DND-41 (cell line): ENCODE data around the gene UBE2E1.

Experiments
- ATAC-seq: fragments of 200-7000 bp; cut with Tn5 transposase; 3 replicates; pipeline ENCODE4 v1.9.1; 2021; ENCODE audit warnings: low read depth; ENCODE audit not compliant: insufficient read depth
- DNase-seq: peaks from one replicate; pipeline ENCODE4 v3.0.0-alpha.2; 2020
- H2AFZ ChIP-seq: 2 replicates; pipeline ENCODE4 v1.6.0; 2012; ENCODE audit warnings: low read depth, low read length
- H3K27ac ChIP-seq: 2 replicates; pipeline ENCODE4 v1.5.1; 2012; ENCODE audit warnings: low read length, inconsistent platforms
- H3K27me3 ChIP-seq: fragments of 200-600 bp; sonication (generic); 2 replicates; pipeline ENCODE4 v1.6.0; 2012; ENCODE audit warnings: low read length, mild to moderate bottlenecking, inconsistent platforms; ENCODE audit not compliant: insufficient read depth, poor library complexity
- H3K36me3 ChIP-seq: 2 replicates; pipeline ENCODE4 v1.5.1; 2012; ENCODE audit warnings: low read length, inconsistent platforms; ENCODE audit not compliant: insufficient read depth
- H3K4me1 ChIP-seq: 2 replicates; pipeline ENCODE4 v1.5.1; 2012; ENCODE audit warnings: mild to moderate bottlenecking, low read length; ENCODE audit not compliant: insufficient read depth
- H3K4me2 ChIP-seq: 2 replicates; pipeline ENCODE4 v1.6.0; 2012; ENCODE audit warnings: mild to moderate bottlenecking, moderate library complexity, low read length, inconsistent platforms; ENCODE audit not compliant: insufficient read depth
- H3K4me3 ChIP-seq, 2 experiments: fragments of 200-600 bp in 1 of 2; shearing (Covaris generic) in 1 of 2; 2 replicates each; pipeline ENCODE4 v1.5.1; 2012 to 2016; ENCODE audit warnings: inconsistent platforms in 2 of 2, low read length in 2 of 2, mild to moderate bottlenecking in 2 of 2, low read depth in 1 of 2, moderate library complexity in 1 of 2
- H3K79me2 ChIP-seq: 2 replicates; pipeline ENCODE4 v1.6.0; 2012; ENCODE audit warnings: low read length, inconsistent platforms; ENCODE audit not compliant: insufficient read depth
- H3K9ac ChIP-seq: 2 replicates; pipeline ENCODE4 v1.6.0; 2012; ENCODE audit warnings: low read depth, mild to moderate bottlenecking, inconsistent platforms, low read length, moderate library complexity
- H3K9me3 ChIP-seq: 2 replicates; pipeline ENCODE4 v1.5.1; 2012; ENCODE audit warnings: low read length, moderate library complexity, mild to moderate bottlenecking, inconsistent platforms; ENCODE audit not compliant: insufficient read depth, severe bottlenecking
- H4K20me1 ChIP-seq: 2 replicates; pipeline ENCODE4 v1.6.0; 2012; ENCODE audit warnings: low read length; ENCODE audit not compliant: insufficient read depth
- CTCF ChIP-seq: IDR thresholded peaks from 2 replicates; pipeline ENCODE4 v1.5.1; 2012; ENCODE audit warnings: borderline replicate concordance, low read length, moderate library complexity, mild to moderate bottlenecking; ENCODE audit not compliant: poor library complexity, severe bottlenecking; ENCODE audit errors: extremely low read depth
- EZH2 ChIP-seq: IDR thresholded peaks from 3 replicates; pipeline ENCODE4 v1.6.1; 2012; ENCODE audit warnings: borderline replicate concordance, low read depth, mild to moderate bottlenecking, moderate library complexity, low read length, inconsistent platforms; ENCODE audit not compliant: severe bottlenecking

Gene UBE2E1

GRCh38 chr3:23830869-23831484, 25.2 kb downstream of the UBE2E1 start:
- Histone ChIP-seq H3K36me3 (no peaks in the 10 kb centered on the region), H3K79me2 (peaks cover 57% of the 10 kb centered on the region; the same call in 1 of the 2 replicates), H4K20me1 (peaks cover 31% of the 10 kb centered on the region), H3K4me2 (no peak overlapping the region), H2AFZ (no peak overlapping the region), H3K4me1 (no peaks in the 10 kb centered on the region), H3K9me3 (no peaks in the 10 kb centered on the region), H3K4me3 (no peak overlapping the region), H3K27me3 (no peaks in the 10 kb centered on the region), H3K9ac (no peak overlapping the region), H3K27ac (no peak overlapping the region)
- no peak for ATAC-seq
- no peak for TF ChIP-seq CTCF
- no peak for TF ChIP-seq EZH2
- DNase-seq: no peak

GRCh38 chr3:23831517-23832394, 26.0 kb downstream of the UBE2E1 start:
- no peaks in the 10 kb centered on the region for H3K36me3 ChIP-seq
- peaks cover 31% of the 10 kb centered on the region for H4K20me1 ChIP-seq
- no peak overlapping the region for H3K27ac ChIP-seq
- ATAC-seq (no peak), DNase-seq (no peak)
- H2AFZ ChIP-seq: no peak overlapping the region
- H3K9me3 ChIP-seq: no peaks in the 10 kb centered on the region
- no peak overlapping the region for H3K4me3 ChIP-seq
- H3K27me3 ChIP-seq: no peaks in the 10 kb centered on the region
- no peak overlapping the region for H3K9ac ChIP-seq
- no peaks in the 10 kb centered on the region for H3K4me1 ChIP-seq
- H3K4me2 ChIP-seq: no peak overlapping the region
- TF ChIP-seq CTCF: no peak
- TF ChIP-seq EZH2: no peak
- peaks cover 49% of the 10 kb centered on the region; the same call in 1 of the 2 replicates for H3K79me2 ChIP-seq

- peaks cover 46% of the 10 kb centered on the region; the same call in 1 of the 2 replicates for H3K79me2 ChIP-seq
These were observed 26.8 kb downstream of the UBE2E1 start for GRCh38 chr3:23832523-23832922.

More at GRCh38 chr3:23832523-23832922, 26.8 kb downstream of the UBE2E1 start:
- DNase-seq (no peak), ATAC-seq (no peak)
- Histone ChIP-seq H3K9me3 (no peaks in the 10 kb centered on the region), H3K9ac (no peak overlapping the region), H3K27me3 (no peaks in the 10 kb centered on the region), H3K4me3 (no peak overlapping the region), H2AFZ (no peak overlapping the region), H3K36me3 (no peaks in the 10 kb centered on the region), H4K20me1 (peaks cover 33% of the 10 kb centered on the region), H3K4me2 (no peak overlapping the region), H3K4me1 (no peaks in the 10 kb centered on the region), H3K27ac (no peak overlapping the region)
- no peak for TF ChIP-seq EZH2
- no peak for TF ChIP-seq CTCF
